ENCODE results near the gene MGAT5. TPM values are rescaled to one million over a fixed set of nuclear protein-coding genes. Genes with fewer than 3 reads are reported as not detected.
A peak's percentile ranks its signal among the peaks of the same experiment; 100 is the strongest.

Gene MGAT5
- total RNA-seq, 4 donors from 2014 or later: 16.3 to 37.8 (median 32.5) TPM

GRCh38 chr2:134441153-134441863, 187.4 kb downstream of the MGAT5 start:
- intact Hi-C loops (cut with DNase I; ENCODE audit: low total_unique reads): no loop called here
- no peak overlapping the region for H3K4me3 ChIP-seq (ENCODE audit: low read depth, poor library complexity, severe bottlenecking)
- WGBS, 2 donors: 91 to 98% methylated on average over 9 to 11 of the region's 11 CpGs
- DNase-seq (ENCODE audit: low spot score in 2 of 2): peak in 1 of 2 donors; percentile 31
- TF ChIP-seq CTCF (IDR thresholded peaks at IDR 0.05) (no peak), POLR2A (IDR thresholded peaks at IDR 0.05) (no peak)

GRCh38 chr2:134443814-134444480, 190.1 kb downstream of the MGAT5 start:
- DNase-seq (ENCODE audit: low spot score in 2 of 2): no peak
- no peak overlapping the region for H3K4me3 ChIP-seq (ENCODE audit: low read depth, poor library complexity, severe bottlenecking)
- intact Hi-C loops (cut with DNase I; ENCODE audit: low total_unique reads): no loop called here
- no peak for TF ChIP-seq POLR2A (IDR thresholded peaks at IDR 0.05)
- TF ChIP-seq CTCF (IDR thresholded peaks at IDR 0.05): no peak
- WGBS, 2 donors: 89 to 91% methylated on average over 8 to 11 of the region's 11 CpGs

GRCh38 chr2:134445116-134445515, 191.2 kb downstream of the MGAT5 start:
- TF ChIP-seq POLR2A (IDR thresholded peaks at IDR 0.05) (no peak), CTCF (IDR thresholded peaks at IDR 0.05) (no peak)
- intact Hi-C loops (cut with DNase I; ENCODE audit: low total_unique reads): no loop called here
- WGBS, 2 donors: 97 to 99% methylated on average over 4 of the region's 4 CpGs
- no peak for DNase-seq (ENCODE audit: low spot score in 2 of 2)
- no peak overlapping the region for H3K4me3 ChIP-seq (ENCODE audit: low read depth, poor library complexity, severe bottlenecking)

DNA sequence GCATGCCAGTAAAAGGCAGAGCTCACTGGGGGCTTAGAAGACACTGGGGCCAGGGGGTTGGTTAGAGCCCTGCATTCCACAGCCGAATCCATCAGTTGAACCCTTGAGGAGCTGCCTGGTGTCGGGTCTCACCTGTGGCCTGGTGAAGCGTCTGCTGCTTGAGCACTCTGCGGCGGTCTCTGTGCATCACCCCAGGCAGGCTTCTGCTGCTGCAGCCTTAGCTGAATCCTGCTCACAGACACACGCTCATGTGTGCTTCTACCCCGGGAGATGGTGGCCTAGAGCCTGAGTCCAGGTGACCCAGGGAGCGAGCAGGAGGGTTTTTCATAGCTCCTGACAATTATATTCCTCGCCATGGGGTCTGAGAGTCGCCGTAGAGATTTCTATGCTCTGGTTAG, 192.1 kb downstream of the MGAT5 start:
- TF ChIP-seq POLR2A (IDR thresholded peaks at IDR 0.05) (no peak), CTCF (IDR thresholded peaks at IDR 0.05) (no peak)
- intact Hi-C loops (cut with DNase I; ENCODE audit: low total_unique reads): no loop called here
- DNase-seq (ENCODE audit: low spot score in 2 of 2): no peak
- H3K4me3 ChIP-seq (ENCODE audit: low read depth, poor library complexity, severe bottlenecking): no peak overlapping the region
- 85% methylated on average over 11 of the region's 11 CpGs for WGBS, 2 donors

DNA sequence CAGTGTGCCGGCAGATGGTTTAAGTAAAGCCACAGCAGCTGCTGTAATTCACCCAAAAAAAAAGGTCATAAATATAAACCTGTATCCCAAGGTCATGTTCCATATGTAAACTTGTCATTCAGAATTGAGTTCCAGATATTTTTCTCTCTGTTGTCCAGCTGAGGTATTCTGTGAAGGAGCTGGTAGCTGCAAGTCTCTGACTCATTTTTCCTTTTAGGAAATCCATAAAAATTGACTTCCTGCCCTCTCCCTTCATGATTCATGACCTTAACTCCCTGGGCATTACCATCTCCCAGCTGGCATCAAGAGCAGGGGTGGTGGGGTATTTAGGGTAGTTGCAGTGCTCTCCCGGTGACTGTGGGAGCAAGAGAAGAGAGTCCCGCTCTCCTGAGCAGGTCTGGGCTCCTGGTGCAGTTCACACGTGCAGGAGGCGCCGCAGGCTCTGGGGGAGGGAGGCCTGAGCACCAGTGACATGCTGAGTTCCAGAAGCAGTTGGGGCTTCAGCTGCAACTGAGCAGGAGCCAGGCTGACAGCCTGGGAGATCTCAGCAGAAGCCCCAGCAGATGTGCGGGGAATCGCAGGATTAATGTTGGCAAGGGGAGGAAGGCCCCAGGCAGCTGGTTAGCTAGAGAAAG, 192.6 kb downstream of the MGAT5 start:
- DNase-seq (ENCODE audit: low spot score in 2 of 2): no peak
- intact Hi-C loops (cut with DNase I; ENCODE audit: low total_unique reads): no loop called here
- no peak overlapping the region for H3K4me3 ChIP-seq (ENCODE audit: low read depth, poor library complexity, severe bottlenecking)
- WGBS, 2 donors: 76 to 86% methylated on average over 8 of the region's 8 CpGs
- TF ChIP-seq CTCF (IDR thresholded peaks at IDR 0.05) (no peak), POLR2A (IDR thresholded peaks at IDR 0.05) (no peak)
